DLD1 (cell line): ENCODE results near the gene BRD3OS.

ENCODE experiments used
- in situ Hi-C: cut with HindIII; loops from 2 replicates; pipeline ENCODE4 v1.10.0; 2017; ENCODE audit warnings: low sequenced_read_pairs

The BRD3OS gene

DNA sequence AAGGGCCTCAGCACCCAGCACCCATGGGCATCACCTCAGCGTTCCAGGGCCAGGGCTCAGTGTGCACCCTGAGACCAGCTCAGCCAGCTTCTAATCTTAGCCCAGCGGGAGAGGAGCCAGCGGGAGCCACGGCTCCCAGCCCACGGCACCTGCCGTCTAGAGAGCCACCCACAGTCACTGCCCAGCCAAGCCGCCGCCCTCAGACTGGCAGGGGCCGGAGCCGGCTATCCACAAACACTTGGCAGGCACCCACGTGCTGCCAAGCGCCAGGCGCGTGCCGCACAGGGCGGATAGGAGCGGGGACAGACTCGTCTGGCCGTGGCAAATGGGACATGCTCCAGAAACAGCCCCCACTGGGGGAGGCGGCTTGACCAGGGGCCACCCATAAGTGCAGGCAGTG is 24.0 kb downstream of the BRD3OS start:
- in situ Hi-C loops, result no loop called here

DNA sequence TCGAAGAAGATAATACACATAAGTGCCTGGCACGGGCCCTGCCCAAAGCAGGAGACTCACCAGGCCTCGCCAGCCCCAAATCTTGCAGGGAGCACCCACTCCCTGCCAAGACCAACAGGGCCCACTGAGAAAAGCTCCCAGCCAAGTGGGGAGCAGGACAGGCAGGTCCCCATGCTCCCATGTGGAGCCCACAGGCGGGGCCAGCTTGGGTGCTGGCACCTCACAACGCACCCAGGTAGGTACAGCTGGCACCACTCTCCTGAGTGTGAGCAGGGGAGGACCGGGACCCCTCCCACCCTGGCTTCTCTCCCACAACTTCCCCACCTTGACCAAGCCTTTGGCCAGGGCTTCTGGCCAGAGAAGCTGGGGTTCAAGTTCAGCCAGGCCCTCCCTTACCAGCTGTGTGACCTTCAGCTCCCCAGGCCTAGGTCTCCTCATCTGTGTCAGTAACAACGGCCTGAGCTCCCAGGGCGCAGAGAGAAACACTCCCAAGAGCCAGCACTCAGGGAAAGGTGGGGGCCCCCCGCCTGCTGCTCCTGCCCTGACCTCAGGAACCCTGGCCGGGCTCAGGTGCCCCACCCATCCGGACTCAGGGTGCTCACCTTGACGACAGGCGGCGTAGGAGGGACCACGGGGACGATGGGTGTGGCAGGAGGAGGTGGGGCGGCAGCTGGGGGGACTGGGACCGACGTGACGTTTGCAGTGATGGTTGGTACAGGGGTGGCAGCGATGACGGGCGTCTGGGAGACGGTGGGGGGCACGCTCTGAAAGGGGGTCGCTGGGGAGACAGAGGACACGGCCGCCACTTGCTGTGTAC is 24.7 kb downstream of the BRD3OS start:
- in situ Hi-C loops, result no loop called here

DNA sequence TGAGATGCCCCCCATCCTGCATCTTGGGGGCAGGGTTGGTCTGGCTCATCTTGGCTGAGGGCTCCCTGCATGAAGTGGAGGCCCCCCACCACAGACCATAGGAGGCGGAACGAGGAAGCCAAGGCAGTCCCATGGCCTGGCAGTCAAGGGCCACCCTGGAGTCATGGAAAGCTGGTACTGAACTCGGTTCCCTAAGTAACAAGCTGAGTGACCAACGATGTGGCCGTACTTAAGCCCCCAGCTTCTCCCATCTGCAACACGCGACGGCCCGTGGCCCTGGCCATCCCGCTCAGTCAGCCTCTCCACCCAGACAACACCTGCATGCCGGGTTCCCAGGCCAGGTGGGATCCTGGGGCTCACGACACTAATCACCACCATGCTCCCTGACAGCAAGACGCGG is 25.4 kb downstream of the BRD3OS start:
- in situ Hi-C loops, result no loop called here

DNA sequence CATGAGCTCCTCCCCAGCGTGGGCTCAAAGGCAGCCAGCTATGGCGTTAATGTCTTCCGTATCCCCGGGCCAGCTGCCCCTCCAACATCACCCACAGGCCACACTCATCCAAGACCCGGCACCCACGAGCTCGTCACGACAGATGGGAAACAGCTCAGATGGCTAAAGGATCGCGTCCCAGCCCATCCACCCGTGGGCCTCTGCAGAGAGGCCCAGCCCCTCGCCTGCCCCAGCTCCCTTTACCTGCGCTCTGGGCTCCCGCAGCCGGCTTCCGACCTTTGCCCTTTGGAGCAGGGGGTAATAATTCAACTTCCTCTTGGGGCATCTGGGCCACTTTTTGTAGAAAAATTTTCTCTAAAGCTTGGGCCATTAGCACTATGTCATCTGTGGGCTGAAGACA is 26.0 kb downstream of the BRD3OS start:
- in situ Hi-C loops, result no loop called here

DNA sequence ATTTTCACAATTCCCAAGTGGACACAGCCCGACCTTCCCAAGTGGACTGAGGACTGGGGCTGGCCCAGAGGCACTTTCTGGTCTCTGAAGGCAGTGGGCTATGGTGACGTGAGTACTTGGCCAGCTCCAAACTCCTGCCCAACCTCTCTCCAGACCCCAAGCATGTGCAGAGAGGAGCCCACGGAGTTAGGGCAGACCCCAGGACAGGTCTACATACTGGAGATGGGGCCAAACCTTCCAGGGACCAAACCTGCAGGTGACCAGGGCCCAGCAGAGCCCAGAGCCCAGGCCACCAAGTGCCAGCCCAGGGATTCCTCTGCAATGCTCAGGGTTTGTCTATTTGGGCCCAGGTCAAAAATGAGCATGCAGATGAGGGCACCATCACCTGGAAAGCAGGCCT is 27.2 kb downstream of the BRD3OS start:
- in situ Hi-C loops, result no loop called here

DNA sequence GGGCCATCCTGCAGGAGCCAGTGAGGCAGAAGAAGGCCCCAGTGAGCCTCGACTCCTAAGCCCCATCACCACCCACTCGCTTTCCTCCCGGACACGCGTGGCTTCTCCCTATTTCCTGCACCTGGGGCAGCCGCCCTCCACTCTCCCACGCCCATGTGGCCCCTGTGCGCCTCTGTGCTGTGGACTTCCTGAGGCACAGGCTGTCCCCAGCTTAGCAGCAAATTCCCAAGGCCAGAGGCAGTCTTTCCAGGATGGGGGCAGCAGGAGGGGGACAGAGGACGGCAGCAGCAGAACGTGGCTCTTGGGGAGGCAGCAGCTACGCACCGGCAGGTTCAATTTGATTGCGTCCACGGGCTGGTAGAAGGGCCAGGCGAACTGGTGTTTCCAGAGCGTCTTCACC is 27.7 kb downstream of the BRD3OS start:
- in situ Hi-C loops, result no loop called here

DNA sequence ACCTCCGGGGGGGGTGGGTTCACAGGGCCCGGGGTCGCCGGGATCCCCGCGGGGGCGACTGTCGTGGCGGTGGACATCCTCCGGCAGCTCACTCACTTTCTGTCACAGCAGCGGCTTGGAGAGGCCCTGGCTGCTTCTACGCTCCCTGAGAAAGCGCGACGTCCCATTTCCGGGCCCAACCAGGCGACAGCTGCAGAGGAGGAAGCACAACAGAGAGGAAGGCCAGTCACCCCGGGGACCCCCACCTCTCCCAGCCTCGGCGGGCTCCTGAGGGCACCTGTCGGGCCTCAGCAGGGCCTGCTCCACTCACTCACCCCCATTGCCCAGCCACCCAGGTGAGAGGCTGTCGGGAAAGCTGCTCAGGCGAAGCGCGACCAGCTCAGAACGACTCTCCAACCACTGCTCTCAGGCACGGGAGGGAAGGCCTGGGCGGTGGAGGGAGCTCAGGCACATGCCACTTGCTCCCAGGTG is 28.2 kb downstream of the BRD3OS start:
- in situ Hi-C loops, result no loop called here

DNA sequence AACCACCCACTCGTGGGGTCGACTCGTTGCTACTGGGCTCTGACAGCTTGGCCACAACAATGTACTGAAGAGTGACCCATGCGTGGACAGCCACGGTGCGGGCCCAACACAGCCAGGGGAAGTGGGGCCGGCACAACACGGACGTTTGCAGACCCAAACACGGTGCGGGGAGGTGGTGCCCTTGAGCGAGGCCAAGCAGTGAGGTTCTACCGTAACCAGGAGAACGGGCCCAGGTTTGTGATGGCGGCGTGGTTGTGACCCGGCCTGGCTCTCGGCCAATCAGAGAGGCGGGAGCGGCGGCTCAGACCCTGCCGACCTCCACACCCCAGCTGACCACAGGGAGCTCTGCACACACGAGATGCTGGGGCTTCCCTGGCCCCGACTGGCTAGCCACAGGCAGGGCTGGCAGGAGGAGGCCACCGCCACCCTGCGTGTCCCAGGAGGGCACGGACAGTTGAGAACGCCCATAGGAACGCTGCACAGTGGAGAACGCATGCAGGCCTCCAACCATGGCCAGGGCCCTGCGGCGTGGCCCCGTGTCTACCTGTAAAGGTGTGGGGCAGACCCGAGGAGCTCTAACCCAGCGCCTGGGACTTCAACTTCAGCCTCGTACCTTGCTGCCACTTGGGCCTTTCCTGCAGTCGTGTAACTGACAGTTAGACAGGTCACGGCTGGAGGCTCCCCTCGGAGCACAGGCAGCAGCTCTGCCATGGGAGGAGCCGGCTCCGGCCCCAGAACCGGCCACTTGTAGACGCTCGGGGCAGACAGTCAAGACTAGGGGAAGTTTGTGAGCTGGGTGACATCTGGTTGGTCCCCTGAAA is 28.9 kb downstream of the BRD3OS start:
- in situ Hi-C loops, result no loop called here

DNA sequence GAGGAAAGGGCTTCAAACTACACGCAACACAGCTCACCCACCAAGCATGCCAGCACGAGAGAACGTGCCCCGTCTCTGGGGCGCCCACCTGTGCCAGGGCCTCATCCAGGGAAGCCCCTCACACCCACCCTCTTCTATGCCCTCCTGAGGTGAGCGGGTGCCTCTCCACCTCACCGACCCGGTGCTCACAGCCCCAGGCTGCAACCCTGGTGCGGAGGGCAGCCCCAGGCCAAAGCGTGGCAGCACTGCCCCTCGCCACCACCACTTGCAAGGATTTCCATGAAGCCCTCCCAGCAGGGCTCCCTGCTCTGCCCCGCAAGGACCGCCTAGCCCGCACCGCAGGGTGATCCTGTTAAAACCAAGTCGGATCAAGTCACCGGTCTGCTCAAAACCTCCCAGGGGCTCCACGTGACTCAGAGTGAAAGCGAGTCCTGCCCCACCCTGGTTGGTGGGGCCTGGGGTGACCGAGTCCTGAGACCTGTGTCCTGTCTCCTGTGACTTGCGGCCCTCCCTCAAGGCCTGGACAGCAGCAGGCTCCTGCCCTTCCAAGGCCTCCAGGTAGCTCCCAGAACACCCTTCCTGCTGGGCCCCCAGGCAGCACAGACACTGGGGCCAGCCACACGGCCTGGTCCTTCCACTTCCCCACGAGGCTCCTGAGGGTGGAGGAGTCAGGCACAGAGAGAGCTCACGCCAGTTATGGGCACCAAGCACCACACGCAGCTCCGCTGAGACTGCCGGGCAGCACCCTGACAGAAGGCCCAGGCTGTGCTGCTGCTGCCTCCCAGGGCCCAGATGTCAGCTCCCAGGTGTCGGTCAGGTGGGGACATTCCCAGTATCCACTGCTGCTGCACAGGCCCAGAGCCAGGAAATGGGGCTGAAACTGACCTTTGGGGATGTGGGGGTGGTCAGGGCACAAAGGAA is 29.9 kb downstream of the BRD3OS start:
- in situ Hi-C loops, result no loop called here

DNA sequence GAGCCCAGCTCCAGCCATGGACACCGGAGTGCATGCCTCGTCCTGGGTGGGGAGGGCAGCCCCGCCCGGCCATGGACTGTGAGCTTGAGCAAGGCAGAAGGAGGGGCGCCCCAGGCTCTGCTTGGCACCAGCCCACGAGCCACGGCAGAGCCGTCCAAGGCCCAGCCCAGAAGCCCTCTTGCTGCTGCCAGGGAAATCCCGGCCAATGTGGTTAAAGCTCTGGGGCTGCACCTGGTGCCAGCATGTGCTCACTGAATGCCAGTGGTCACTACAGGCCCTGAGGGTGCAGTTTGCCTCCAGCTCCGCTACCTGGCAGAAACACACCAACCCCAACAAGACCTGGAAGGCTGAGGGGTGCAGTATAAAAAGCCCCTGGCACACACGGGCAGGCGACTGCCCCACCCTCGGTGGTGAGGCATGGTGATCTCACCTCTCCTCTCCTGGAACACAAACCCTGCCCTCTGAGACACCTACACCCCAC is 30.7 kb downstream of the BRD3OS start:
- in situ Hi-C loops, result no loop called here

DNA sequence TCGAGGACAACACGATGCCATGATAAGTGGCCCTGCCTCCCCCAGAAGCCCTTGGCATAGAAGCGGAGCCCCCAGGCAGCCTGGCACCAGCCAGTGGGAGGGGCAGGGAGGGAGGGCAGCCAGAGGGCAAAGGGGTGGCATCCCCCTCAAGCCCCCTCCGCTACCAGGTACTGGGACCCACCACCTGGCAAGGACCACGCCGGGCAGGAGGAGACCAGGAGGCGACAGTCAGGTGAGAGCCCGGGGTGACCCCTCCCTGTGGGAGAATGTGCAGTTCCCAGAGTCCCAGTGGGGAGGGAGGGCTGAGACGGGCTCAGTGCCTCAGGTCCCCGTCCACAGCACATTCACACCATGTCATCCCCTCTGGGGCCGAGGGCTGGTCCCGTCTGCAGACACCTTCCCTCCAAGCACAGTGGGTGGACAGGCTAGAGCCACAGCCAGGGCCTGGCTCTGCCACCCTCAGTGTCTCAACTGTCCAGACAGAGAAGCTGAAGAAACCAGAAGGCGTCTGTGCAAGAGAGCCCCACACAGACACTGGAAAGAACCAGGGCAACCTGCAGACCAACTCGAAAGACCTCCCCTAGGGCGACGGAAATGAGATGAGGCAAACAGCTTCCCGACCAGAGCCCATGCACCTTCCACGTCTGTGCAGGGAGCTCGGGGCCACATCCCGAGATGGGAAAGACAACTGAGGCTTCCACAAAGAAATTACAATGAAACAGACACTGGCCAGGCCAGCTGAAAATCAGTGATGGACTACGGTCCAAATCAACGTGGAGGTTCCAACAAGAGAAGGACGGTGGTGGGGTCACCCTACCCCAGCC is 31.4 kb downstream of the BRD3OS start:
- in situ Hi-C loops, result no loop called here

DNA sequence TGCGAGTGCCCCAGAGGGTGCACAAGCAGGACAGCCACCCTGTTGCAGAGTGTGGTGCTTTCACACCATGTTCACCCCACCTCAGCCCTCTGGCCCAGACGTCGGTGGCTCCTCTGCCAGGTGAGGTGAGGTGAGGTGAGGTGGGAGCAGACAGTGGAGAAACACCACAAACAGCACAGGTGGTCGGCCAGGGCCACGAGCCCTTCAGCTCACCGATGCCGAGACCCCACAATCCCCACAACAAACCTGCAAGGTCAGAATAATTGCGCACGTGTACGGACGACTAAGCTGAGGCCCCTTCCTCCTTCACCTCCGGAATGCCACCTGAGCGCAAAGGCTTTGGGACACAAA is 32.0 kb downstream of the BRD3OS start:
- in situ Hi-C loops, result no loop called here

DNA sequence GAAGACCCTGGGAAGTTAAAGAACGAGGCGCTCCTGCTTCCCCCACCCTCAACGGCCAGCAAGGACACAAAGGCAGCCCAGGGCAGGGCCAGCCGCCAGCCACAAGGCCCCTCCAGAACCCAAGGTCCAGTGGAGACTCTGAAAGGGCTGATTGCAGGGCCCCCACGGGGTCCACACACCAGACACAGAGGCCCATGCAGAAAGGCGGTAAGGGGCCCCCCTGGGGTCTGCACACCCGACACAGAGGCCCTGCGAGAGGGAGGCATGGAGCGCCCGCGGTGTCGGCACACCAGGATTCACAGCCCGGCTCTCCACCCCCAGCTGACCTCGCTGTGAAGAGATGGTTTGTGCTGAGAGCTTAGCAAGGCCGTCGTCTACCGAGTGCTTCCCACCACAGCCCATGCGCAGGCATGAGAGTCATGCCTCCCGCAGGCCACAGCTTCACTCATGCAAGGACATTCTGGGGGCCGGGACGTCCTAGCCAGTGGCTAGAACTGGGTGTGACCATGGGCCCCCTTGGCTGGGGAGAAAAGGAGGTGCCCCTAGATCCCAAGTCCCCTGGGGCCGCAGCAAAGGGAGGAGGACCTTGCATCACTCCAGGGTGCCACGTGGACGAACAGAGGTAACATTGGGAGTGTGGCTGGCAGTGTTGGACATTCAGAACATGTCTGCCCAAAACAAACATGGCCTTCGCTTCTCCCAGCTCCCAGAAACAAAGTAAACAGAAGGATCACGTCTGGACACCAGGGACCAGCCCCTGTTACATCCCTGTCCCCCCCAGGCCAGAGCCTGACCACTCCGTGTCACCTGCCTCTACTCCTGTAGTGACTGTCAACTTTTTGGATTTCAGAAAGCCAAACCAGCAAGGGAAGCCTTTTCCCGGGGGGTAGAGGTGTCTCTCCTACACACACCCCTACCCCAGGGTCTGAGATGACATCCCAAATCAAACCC is 32.7 kb downstream of the BRD3OS start:
- in situ Hi-C loops, result no loop called here

DNA sequence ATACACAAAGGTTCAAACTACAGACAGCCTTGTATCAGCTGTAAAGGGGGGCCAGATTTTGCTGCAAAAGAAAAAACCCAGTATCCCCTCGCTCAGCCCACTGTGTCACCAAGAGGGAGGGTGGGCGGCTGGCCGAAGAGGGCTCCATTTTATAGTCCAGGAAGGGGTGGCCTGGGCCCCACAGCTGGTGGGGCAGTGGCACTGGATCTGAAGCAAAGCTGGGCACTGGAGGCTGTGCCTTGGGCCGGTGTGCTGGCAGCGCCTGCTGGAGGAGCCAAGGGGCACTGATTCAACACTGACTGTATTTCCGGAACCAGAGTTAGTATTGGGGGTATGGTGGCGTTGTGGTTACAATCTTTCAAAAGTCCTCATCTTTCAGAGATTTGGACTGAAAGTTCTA is 33.4 kb downstream of the BRD3OS start:
- in situ Hi-C loops, result no loop called here

DNA sequence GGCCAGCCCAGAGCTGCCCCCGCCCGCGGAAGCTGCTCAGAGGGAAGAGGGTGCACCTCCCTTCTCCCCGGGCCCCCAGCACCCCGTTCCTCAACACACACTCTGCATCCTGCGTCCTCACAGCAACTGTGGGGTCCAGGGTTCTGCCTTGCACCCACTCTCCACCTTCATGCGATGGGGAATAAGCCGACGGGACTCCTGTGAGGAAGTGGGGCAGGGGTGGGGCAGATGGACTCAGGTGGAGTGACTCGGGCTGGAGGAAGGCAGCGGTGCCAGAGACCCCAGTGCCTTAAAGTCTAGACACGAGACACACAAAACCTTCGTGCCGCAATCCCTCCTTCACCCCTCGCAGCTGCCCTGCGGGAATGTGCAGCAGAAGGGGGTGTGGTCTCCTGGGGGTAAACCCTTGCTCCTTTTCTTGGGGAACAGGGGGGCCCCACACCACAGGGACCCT is 33.9 kb downstream of the BRD3OS start:
- in situ Hi-C loops, result no loop called here

DNA sequence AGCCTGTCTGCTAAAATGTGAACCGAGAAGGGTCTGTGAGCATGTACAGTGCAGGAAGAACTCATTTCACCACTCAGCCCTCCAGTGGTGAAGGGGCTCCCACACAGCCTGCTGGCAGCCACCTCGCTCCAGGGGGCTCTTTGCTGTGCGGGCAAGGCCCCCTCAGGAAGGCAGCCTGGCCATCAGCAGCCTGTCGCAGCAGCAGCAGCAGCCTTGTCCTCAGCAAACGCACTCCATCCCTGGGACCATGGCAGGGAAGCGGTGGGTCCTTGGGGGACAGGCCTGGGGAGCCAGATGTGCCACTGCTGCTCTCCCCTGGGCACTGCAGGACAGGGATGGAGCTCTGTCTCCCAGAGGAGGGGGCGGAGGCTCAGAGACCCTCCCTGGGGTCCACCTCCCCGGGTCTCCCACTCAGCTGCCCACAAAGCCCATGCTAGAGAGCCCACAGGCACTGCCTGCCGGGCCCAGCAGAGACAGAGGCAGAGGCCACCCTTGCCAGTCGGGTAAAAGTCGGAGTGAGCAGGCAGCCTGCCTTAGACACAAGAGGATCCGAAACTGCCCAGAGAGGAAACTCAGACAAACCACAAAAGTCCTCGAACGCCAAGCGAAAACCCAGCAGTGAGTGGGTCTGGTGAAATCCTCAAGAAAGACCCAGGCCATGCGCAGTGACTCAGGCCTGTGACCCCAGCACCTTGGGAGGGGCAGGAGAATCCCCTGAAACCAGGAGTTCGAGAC is 34.5 kb downstream of the BRD3OS start:
- in situ Hi-C loops, result no loop called here

DNA sequence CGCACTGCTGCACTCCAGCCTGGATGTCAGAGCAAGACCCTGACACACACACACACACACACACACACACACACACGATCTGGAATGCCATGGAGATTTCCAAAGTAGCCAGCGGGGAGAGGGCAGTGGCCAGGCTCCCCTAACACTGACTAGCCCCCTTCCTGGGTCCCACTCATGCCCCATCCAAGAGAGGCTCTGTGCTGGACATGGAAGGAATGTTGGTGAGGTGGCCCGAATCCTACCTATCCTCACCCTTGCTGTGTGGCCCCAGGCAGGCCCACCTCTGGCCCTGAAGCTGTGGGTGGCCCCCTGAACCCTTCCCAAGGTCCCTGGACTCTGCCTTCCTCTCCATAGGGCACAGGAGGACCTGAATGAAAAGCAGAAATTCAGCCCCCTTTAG is 35.3 kb downstream of the BRD3OS start:
- in situ Hi-C loops, result no loop called here

DNA sequence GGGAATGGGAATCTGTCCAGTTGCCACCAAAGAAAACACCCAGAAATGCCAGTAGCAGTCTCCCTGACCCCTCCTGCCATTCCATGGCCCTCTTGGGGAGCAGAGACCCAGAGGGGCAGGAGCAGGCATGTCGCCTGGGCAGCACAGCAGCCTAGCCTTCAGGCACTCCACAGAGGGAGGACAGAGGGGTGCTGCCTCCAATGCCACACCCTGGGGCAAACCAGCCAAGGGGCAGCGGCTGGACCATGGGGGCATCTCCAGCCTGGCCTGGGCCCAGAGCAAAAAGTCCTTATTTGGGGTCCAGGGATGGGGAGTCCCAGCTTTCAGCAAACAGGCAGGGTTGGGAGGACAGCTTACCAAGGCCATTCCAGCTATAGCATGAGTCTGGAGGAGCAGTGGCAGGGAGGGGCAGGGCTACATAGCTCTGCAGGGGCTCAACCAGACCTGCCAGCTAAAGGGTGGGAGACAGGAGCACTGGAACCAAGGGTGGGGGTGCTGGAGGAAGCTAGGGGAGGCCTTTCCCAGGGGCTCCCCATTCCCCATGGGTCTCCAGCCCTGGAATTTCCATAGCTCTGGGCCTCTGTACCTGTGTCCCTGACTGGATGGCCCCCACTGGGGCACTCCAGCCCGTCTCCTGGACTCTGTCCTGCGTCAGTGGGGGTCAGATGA is 35.9 kb downstream of the BRD3OS start:
- in situ Hi-C loops, result no loop called here
